Measurements from ENCODE around the gene DIMT1. TPM values are rescaled to one million over a fixed set of nuclear protein-coding genes. Genes with fewer than 3 reads are reported as not detected.

DIMT1 gene
- total and polyA plus RNA-seq, 2 of the 4 experiments (the other 2 are of a cell fraction) = 27.5 to 46.4 TPM

DNA sequence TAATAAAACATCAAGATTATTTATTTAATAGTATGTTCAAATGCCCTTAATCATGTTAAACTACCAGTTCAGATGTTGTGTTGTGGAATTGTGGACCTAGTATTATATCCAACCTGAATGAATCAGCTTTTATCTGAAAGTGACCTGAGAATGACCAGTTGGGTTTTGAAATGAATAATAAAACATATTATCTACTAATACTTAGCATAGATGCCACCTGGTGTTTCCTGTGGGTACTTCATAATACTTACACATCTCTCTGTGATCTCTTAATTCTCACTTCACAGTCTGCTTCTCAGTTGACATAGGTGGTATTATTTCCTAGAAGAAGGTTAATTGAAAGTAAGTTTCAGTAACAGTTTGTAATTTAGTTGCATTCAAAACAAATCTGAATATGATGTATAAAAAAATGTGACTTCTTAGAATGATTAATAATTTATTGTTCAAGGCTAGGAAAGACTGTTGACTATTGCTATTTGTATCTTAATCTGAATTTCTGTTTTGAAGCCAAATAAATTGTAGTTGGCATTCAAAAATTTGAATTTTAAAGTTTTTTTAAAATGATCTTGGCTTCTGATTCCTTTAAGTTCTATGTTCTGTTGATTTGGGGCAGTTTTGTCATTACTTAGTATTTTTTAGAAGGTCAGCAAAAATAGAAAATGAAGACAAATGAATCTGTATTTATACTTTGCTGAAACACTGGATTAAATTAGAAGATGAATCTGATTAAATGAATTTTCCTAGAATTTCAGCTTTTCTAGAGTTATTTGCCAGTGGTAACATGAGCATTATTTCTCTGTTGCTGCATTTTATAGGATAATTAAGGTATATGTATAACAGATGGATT lies 49.5 kb downstream of the DIMT1 start:
- Histone ChIP-seq H3K14ac (replicated peaks; ENCODE audit: low read depth, low read length) (no peak overlapping the region), H3K27ac (ENCODE audit: insufficient read depth, low read length) (no peak overlapping the region), H2AK5ac (ENCODE audit: low read depth, low read length) (no peak overlapping the region), H2BK15ac (ENCODE audit: low read depth, low read length) (no peak overlapping the region), H4K5ac (ENCODE audit: low read depth, low read length) (no peak overlapping the region), H4K8ac (ENCODE audit: low read depth in 2 of 2, low read length in 2 of 2) (no peak overlapping the region), H2AK9ac (replicated peaks; ENCODE audit: low read depth, low read length, poor library complexity) (no peak overlapping the region), H2AFZ (replicated peaks; ENCODE audit: low read length, poor library complexity) (no peak overlapping the region), H3K4me3 (ENCODE audit: insufficient read depth, low read depth, low read length) (no peak overlapping the region), H3K4me1 (ENCODE audit: control insufficient read depth, insufficient read depth, low read length) (no peaks in the 10 kb centered on the region), H4K91ac (ENCODE audit: insufficient read depth, low read depth, low read length) (no peak overlapping the region), H3K56ac (ENCODE audit: extremely low read depth, insufficient read depth, low read length) (no peak overlapping the region), H3K9me1 (ENCODE audit: insufficient read depth, low read length) (no peaks in the 10 kb centered on the region), H3K4ac (ENCODE audit: low read depth, low read length) (no peak overlapping the region), H4K20me1 (ENCODE audit: insufficient read depth, low read length) (no peaks in the 10 kb centered on the region), H3K18ac (ENCODE audit: low read depth, low read length) (no peak overlapping the region), H3K79me1 (ENCODE audit: low read depth in 1 of 2, low read length in 2 of 2) (no peaks in the 10 kb centered on the region), H3K4me2 (ENCODE audit: low read depth, low read length) (no peak overlapping the region), H3K36me3 (ENCODE audit: control insufficient read depth, insufficient read depth, low read length) (peaks cover 14% of the 10 kb centered on the region; the same call in 1 of the 2 replicates), H3K9me3 (ENCODE audit: control insufficient read depth, insufficient read depth, low read length) (no peaks in the 10 kb centered on the region), H3K27me3 (ENCODE audit: control insufficient read depth, insufficient read depth, low read length) (no peaks in the 10 kb centered on the region), H2BK20ac (ENCODE audit: low read depth, low read length) (no peak overlapping the region), H3K23ac (ENCODE audit: low read depth, low read length) (no peak overlapping the region), H3K9ac (ENCODE audit: low read depth, low read length) (no peak overlapping the region), H2BK120ac (ENCODE audit: low read depth, low read length) (no peak overlapping the region), H2BK5ac (ENCODE audit: low read depth, low read length, poor library complexity, severe bottlenecking) (no peak overlapping the region)
- in situ Hi-C loops (cut with MboI; ENCODE audit: low sequenced_read_pairs) (loop anchor here (10.0 kb wide), 1 partner anchor 129 kb away; no protein-coding TSS in a partner anchor), intact Hi-C loops (cut with micrococcal nuclease) (loop anchor here (1.0 kb wide), 2 partner anchors 47 to 130 kb away; no protein-coding TSS in a partner anchor), dilution Hi-C loops (cut with HindIII; ENCODE audit: low sequenced_read_pairs, unreplicated experiment) (no loop called here)
- no TSS peak for BruUV-seq (replicated peaks)
- POLR2A ChIA-PET (ENCODE audit: unreplicated experiment) = no interaction called here
- peak; percentile 65 for DNase-seq
- CTCF ChIA-PET = interaction anchor here (0.6 kb wide), 2 partner anchors 131 to 1232 kb away, joined by 3 to 4 read pairs; no protein-coding TSS in a partner anchor
- peak; percentile 82 for ATAC-seq (ENCODE audit: low read depth)
- TF ChIP-seq RFX5 (IDR thresholded peaks at IDR 0.05; ENCODE audit: low read depth, low read length) = no peak
- no peak for TF ChIP-seq BHLHE40 (IDR thresholded peaks at IDR 0.05; ENCODE audit: low read depth, low read length)
- no peak for TF ChIP-seq FOS (IDR thresholded peaks at IDR 0.05; ENCODE audit: low read depth, low read length)
- TF ChIP-seq POLR2A (IDR thresholded peaks at IDR 0.05; ENCODE audit: low read depth, low read length) = no peak
- TF ChIP-seq NFE2L2 (IDR thresholded peaks at IDR 0.05; ENCODE audit: low read depth, low read length) = no peak
- peak; percentile 56 for TF ChIP-seq RAD21 (IDR thresholded peaks at IDR 0.05; ENCODE audit: low read length)
- TF ChIP-seq MAZ (IDR thresholded peaks at IDR 0.05; ENCODE audit: borderline replicate concordance, low read depth, low read length) = no peak
- TF ChIP-seq CHD1 (IDR thresholded peaks at IDR 0.05; ENCODE audit: low read depth, low read length) = no peak
- TF ChIP-seq, protein P1, sequence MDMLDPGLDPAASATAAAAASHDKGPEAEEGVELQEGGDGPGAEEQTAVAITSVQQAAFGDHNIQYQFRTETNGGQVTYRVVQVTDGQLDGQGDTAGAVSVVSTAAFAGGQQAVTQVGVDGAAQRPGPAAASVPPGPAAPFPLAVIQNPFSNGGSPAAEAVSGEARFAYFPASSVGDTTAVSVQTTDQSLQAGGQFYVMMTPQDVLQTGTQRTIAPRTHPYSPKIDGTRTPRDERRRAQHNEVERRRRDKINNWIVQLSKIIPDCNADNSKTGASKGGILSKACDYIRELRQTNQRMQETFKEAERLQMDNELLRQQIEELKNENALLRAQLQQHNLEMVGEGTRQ (IDR thresholded peaks at IDR 0.05; ENCODE audit: low read depth, low read length) = no peak
- TF ChIP-seq CTCF (conservative IDR thresholded peaks at IDR 0.05; ENCODE audit: low read depth, low read length) = peak; percentile 58
- TF ChIP-seq SMC3 (IDR thresholded peaks at IDR 0.05; ENCODE audit: low read depth, low read length) = peak; percentile 80
- 0 out of 2 replicates have a peak, but pooled peaks have one; percentile 22 for TF ChIP-seq MAFK (IDR thresholded peaks at IDR 0.05; ENCODE audit: low read depth, low read length)
- no peak for TF ChIP-seq ELK1 (IDR thresholded peaks at IDR 0.05; ENCODE audit: borderline replicate concordance, low read depth, low read length)
- TF ChIP-seq CEBPB (IDR thresholded peaks at IDR 0.05; ENCODE audit: low read depth, low read length) = no peak
- no peak for TF ChIP-seq RCOR1 (IDR thresholded peaks at IDR 0.05; ENCODE audit: insufficient replicate concordance, low read length)

All from IMR-90 (cell line).